Ascending aorta (tissue), 2 donors: ENCODE results near the gene KRTAP5-9. TPM values are rescaled to one million over a fixed set of nuclear protein-coding genes. Genes with fewer than 3 reads are reported as not detected.
"Not testable (repeated sequence)": the region's sequence is repeated elsewhere in the genome, so short reads cannot be mapped to it uniquely, and the experiment has no call there.

Experiments
- DNase-seq, 2 donors: peaks; one replicate each; pipeline ENCODE4 v3.0.0-alpha.2; 2019; ENCODE audit warnings: low spot score in 2 of 2
- H3K27ac ChIP-seq, 2 donors: fragments of 200-600 bp; sonication (generic); one replicate each; pipeline ENCODE4 v1.5.1; 2016 to 2017; ENCODE audit warnings: mild to moderate bottlenecking in 1 of 2
- H3K27me3 ChIP-seq: fragments of 200-600 bp; sonication (generic); one replicate; pipeline ENCODE4 v1.5.1; 2017
- H3K36me3 ChIP-seq, 2 donors: fragments of 200-600 bp; sonication (generic); one replicate each; pipeline ENCODE4 v1.5.1; 2016
- H3K4me1 ChIP-seq, 2 donors: fragments of 200-600 bp; sonication (generic); one replicate each; pipeline ENCODE4 v1.5.1; 2016 to 2017; ENCODE audit warnings: mild to moderate bottlenecking in 1 of 2
- H3K4me3 ChIP-seq, 2 donors: fragments of 200-600 bp; sonication (generic); one replicate each; pipeline ENCODE4 v1.5.1; 2016 to 2017; ENCODE audit warnings: mild to moderate bottlenecking in 1 of 2
- H3K9me3 ChIP-seq, 2 donors: fragments of 200-600 bp; sonication (generic); one replicate each; pipeline ENCODE4 v1.5.1; 2016
- intact Hi-C: fragments of 100-400 bp; cut with DNase I; formaldehyde crosslinking; loops from one replicate; pipeline ENCODE4 v1.15.1; 2023
- total RNA-seq: library from RNA; depleted of rRNA; stranded (reverse); fragments of >200 nt; gene quantifications from one replicate; pipeline ENCODE4 v1.1.0, GENCODE V29; 2016
- TF ChIP-seq, protein P1 (sequence below), 3 experiments: fragments of 200-600 bp in 2 of 3; fragments of 450-650 bp in 1 of 3; sonication (generic) in 2 of 3; IDR thresholded peaks; one replicate each; pipeline ENCODE4 v1.5.1; 2016 to 2019; ENCODE audit warnings: antibody characterized with exemption in 3 of 3, mild to moderate bottlenecking in 1 of 3, moderate library complexity in 1 of 3

KRTAP5-9 gene
- total RNA-seq, 1 donor from 2014 or later = not detected

DNA sequence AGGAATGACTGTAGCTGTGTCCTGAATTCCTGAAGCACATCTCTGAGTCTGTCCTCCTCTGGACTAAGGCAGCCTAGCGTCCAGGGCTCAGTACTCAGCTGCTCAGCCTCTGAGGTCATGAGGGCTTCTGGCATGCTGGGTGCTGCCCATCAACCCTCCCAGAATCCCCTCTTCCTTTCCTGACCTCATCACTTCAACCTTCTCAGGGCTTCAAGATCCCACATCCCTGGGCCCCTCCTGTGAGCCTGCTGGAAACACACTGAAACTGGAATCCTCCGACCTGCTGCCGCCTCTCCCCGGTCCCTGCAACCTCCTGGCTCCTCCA, 9.6 kb upstream of the KRTAP5-9 start:
- no peak for DNase-seq
- Histone ChIP-seq H3K27ac (no peak overlapping the region), H3K4me1 (no peaks in the 10 kb centered on the region), H3K36me3 (no peaks in the 10 kb centered on the region), H3K9me3 (no peaks in the 10 kb centered on the region), H3K27me3 (no peaks in the 10 kb centered on the region), H3K4me3 (no peak overlapping the region)
- TF ChIP-seq, protein P1, sequence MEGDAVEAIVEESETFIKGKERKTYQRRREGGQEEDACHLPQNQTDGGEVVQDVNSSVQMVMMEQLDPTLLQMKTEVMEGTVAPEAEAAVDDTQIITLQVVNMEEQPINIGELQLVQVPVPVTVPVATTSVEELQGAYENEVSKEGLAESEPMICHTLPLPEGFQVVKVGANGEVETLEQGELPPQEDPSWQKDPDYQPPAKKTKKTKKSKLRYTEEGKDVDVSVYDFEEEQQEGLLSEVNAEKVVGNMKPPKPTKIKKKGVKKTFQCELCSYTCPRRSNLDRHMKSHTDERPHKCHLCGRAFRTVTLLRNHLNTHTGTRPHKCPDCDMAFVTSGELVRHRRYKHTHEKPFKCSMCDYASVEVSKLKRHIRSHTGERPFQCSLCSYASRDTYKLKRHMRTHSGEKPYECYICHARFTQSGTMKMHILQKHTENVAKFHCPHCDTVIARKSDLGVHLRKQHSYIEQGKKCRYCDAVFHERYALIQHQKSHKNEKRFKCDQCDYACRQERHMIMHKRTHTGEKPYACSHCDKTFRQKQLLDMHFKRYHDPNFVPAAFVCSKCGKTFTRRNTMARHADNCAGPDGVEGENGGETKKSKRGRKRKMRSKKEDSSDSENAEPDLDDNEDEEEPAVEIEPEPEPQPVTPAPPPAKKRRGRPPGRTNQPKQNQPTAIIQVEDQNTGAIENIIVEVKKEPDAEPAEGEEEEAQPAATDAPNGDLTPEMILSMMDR (IDR thresholded peaks at IDR 0.05) = no peak
- intact Hi-C loops = no loop called here

DNA sequence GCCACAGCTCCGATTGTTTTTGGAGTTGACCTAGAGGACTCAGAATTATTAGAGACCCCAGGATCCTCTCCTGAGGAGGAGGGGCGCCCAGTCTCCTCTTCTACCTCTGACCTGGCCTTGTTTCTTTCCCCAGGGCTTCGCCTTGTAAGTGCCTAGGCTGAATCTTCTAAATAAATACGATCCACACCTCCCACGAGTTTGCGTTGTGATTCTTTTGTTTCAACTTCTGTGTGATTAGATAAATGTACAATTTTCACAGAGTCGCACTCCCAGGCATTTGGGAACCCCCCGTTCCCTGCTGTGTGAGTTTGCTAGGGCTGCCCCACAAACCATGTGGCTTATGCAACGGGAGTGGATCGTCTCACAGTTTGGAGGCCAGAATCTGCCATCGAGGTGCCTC, 9.2 kb upstream of the KRTAP5-9 start:
- no peaks in the 10 kb centered on the region for H3K4me1 ChIP-seq
- no peak overlapping the region for H3K27ac ChIP-seq
- H3K27me3 ChIP-seq = no peaks in the 10 kb centered on the region
- no peak for DNase-seq
- TF ChIP-seq, protein P1 (IDR thresholded peaks at IDR 0.05) = no peak
- H3K4me3 ChIP-seq = no peak overlapping the region
- no peaks in the 10 kb centered on the region for H3K36me3 ChIP-seq
- intact Hi-C loops = no loop called here
- no peaks in the 10 kb centered on the region for H3K9me3 ChIP-seq

DNA sequence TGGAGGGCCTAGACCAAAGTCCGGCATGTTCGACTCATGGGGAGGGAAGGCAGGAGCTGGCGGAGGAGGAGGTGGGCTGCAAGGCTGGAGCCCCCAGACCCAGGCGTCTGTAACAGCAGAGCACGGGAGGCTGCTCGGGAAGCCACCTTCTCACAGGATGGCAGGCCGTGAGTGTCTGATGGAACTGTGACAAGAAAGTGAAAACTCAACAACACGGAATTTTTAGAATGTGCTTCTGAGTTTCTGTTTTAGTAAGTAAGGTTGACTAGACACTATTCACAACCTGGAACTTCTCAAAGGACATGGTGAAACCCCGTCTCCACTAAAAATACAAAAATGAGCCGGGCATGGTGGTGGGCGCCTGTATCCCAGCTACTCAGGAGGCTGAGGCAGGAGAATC, 8.2 kb upstream of the KRTAP5-9 start:
- H3K4me3 ChIP-seq, H3K27ac ChIP-seq, intact Hi-C loops, H3K36me3 ChIP-seq, DNase-seq, H3K27me3 ChIP-seq, H3K9me3 ChIP-seq, H3K4me1 ChIP-seq: not testable (repeated sequence)

DNA sequence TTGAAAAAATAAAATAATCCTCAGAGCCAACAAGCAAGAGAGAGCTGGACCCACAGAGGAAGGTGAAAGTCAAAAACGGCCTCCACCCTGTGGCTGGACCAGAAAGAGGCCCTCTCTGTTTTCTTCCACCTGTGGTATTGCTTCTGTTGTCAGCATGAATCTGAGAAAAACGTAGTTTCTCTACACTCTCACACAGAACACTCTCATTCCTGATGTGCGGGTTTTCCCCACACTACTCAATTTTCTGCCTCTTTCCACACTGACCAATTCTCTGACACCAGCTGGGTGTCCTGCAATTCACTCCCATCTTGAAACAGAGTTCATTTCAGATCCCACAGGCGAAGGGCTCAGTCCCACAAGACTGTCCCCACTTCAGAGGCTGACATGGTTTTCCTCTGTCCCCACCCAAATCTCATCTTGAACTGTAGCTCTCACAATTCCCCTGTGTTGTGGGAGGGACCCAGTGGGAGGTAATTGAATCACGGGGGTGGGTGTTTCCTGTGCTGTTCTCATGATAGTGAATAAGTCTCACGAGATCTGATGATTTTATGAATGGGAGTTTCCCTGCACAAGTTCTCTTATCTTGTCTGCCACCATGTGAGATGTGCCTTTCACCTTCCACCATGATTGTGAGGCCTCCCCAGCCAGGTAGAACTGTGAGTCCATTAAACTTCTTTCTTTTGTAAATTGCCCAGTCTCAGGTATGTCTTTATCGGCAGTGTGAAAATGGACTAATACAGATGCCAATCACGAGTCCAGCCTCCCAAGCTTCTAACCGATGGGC, 7.5 kb upstream of the KRTAP5-9 start:
- H3K36me3 ChIP-seq, H3K4me1 ChIP-seq, DNase-seq, intact Hi-C loops, H3K27ac ChIP-seq, H3K9me3 ChIP-seq, H3K27me3 ChIP-seq, H3K4me3 ChIP-seq: not testable (repeated sequence)

DNA sequence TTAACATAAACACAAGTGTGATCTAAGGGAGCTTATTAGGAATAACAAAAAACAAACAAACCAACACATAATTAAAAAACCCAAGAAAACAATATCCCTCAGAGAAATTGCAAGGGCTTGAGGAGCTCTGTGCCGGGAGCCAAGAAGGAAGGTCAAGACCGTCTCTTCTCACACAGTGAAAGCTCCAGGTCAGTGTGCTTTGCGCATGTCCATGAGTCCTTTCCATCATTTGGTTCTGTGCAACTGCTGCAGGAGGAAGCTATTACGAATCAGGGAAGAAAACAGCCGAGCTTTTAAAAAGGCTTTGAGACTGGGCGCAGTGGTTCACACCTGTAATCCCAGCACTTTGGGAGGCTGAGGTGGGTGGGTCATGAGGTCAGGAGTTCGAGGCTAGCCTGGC, 5.8 kb upstream of the KRTAP5-9 start:
- H3K9me3 ChIP-seq = no peaks in the 10 kb centered on the region
- DNase-seq = no peak
- no peaks in the 10 kb centered on the region for H3K36me3 ChIP-seq
- no peaks in the 10 kb centered on the region for H3K4me1 ChIP-seq
- no peak overlapping the region for H3K4me3 ChIP-seq
- no peaks in the 10 kb centered on the region for H3K27me3 ChIP-seq
- TF ChIP-seq, protein P1 (IDR thresholded peaks at IDR 0.05) = no peak
- no peak overlapping the region for H3K27ac ChIP-seq
- intact Hi-C loops = no loop called here

DNA sequence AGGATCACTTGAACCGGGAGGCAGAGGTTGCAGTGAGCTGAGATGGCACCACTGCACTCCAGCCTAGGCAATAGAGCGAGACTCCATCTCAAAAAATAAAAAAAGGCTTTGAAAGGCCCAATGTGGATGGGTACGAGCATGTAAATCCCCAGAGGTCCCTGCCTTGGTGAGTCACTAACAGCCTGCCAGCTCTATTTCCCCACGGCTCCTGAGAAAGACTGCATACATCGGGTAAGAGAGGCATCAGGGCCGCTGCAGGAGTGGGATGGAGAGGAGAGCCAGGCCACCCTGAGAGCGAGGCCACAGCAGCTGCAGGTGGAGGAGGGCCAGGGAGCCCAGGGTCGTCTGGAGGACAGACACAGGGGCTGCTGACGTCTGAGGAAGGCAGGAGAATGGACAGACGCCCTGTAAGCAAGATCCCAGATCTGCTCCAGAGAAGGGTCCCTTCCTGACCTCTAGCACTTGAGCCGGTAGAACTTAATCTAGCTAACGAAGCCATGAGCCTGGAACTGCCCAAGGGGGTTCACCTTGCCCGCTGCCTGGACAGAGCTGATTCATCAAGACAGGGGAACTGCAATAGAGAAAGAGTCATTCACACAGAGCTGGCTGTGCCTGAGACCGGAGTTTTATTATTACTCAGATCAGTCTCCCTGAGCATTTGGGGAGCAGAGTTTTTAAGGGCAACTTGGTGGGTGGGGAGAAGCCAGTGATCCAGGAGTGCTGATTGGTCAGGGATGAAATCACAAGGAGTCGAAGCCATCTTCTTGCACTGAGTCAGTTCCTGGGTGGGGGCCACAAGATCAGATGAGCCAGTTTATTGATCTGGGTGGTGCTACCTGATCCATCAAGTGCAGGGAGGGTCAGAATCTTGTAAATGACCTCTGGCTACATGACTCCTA, 5.1 kb upstream of the KRTAP5-9 start:
- H3K9me3 ChIP-seq = no peaks in the 10 kb centered on the region
- H3K4me3 ChIP-seq = no peak overlapping the region
- H3K4me1 ChIP-seq = no peaks in the 10 kb centered on the region
- H3K27me3 ChIP-seq = no peaks in the 10 kb centered on the region
- H3K36me3 ChIP-seq = no peaks in the 10 kb centered on the region
- TF ChIP-seq, protein P1 (IDR thresholded peaks at IDR 0.05) = no peak
- intact Hi-C loops = no loop called here
- DNase-seq = no peak
- H3K27ac ChIP-seq = no peak overlapping the region
